DND-41 (cell line): ENCODE measurements around the gene DPP6.

ENCODE experiments used
- EZH2 ChIP-seq: IDR thresholded peaks from 3 replicates; pipeline ENCODE4 v1.6.1; 2012; ENCODE audit warnings: borderline replicate concordance, low read depth, mild to moderate bottlenecking, moderate library complexity, low read length, inconsistent platforms; ENCODE audit not compliant: severe bottlenecking
- TF ChIP-seq, protein P1 (sequence below): IDR thresholded peaks from 2 replicates; pipeline ENCODE4 v1.5.1; 2012; ENCODE audit warnings: borderline replicate concordance, low read length, moderate library complexity, mild to moderate bottlenecking; ENCODE audit not compliant: poor library complexity, severe bottlenecking; ENCODE audit errors: extremely low read depth

- TF ChIP-seq, protein P1, sequence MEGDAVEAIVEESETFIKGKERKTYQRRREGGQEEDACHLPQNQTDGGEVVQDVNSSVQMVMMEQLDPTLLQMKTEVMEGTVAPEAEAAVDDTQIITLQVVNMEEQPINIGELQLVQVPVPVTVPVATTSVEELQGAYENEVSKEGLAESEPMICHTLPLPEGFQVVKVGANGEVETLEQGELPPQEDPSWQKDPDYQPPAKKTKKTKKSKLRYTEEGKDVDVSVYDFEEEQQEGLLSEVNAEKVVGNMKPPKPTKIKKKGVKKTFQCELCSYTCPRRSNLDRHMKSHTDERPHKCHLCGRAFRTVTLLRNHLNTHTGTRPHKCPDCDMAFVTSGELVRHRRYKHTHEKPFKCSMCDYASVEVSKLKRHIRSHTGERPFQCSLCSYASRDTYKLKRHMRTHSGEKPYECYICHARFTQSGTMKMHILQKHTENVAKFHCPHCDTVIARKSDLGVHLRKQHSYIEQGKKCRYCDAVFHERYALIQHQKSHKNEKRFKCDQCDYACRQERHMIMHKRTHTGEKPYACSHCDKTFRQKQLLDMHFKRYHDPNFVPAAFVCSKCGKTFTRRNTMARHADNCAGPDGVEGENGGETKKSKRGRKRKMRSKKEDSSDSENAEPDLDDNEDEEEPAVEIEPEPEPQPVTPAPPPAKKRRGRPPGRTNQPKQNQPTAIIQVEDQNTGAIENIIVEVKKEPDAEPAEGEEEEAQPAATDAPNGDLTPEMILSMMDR: no peak
- TF ChIP-seq EZH2: no peak
Measured at GRCh38 chr7:154480817-154481216, 428.6 kb downstream of the DPP6 start.
